Breast epithelium (tissue), 3 donors: ENCODE measurements around the gene NRXN2.

Experiments
- POLR2A ChIP-seq: fragments of 450-650 bp; IDR thresholded peaks from one replicate; pipeline ENCODE4 v1.6.1; 2016; ENCODE audit warnings: antibody characterized with exemption, mild to moderate bottlenecking, moderate library complexity
- POLR2AphosphoS5 ChIP-seq, 3 donors: sonication (generic); formaldehyde crosslinking; IDR thresholded peaks; one replicate each; pipeline ENCODE4 v1.6.1; 2017; ENCODE audit warnings: antibody characterized with exemption in 3 of 3
- TF ChIP-seq, protein P1 (sequence below), 3 donors: fragments of 450-650 bp; IDR thresholded peaks; one replicate each; pipeline ENCODE4 v1.5.1; 2016 to 2017; ENCODE audit warnings: antibody characterized with exemption in 3 of 3, mild to moderate bottlenecking in 3 of 3, moderate library complexity in 3 of 3

DNA sequence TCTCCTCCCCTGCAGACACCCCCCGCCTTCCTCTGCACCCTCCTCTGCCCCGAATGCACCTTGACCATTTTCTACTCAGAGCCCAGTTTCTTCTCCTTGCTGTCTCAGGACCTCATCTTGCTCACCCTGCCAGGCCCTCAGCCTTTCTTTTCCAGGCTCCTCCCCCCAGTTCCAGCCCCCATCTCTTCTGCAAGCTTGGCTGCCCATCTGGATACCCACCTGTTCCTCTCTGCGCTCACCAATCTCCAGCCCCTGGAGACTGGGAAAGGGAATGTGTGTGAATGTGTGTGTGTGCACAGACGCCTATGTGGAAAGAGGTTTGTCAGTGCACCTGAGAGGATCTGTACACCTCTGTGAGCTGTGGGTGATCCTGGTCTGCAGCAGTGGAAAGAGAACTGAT is 95.6 kb downstream of the NRXN2 start:
- TF ChIP-seq, protein P1, sequence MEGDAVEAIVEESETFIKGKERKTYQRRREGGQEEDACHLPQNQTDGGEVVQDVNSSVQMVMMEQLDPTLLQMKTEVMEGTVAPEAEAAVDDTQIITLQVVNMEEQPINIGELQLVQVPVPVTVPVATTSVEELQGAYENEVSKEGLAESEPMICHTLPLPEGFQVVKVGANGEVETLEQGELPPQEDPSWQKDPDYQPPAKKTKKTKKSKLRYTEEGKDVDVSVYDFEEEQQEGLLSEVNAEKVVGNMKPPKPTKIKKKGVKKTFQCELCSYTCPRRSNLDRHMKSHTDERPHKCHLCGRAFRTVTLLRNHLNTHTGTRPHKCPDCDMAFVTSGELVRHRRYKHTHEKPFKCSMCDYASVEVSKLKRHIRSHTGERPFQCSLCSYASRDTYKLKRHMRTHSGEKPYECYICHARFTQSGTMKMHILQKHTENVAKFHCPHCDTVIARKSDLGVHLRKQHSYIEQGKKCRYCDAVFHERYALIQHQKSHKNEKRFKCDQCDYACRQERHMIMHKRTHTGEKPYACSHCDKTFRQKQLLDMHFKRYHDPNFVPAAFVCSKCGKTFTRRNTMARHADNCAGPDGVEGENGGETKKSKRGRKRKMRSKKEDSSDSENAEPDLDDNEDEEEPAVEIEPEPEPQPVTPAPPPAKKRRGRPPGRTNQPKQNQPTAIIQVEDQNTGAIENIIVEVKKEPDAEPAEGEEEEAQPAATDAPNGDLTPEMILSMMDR (IDR thresholded peaks at IDR 0.05) = no peak
- no peak for TF ChIP-seq POLR2A
- no peak for TF ChIP-seq POLR2AphosphoS5 (IDR thresholded peaks at IDR 0.05)
